ENCODE results near the gene C6orf136.

- no peak for TF ChIP-seq EP300 (IDR thresholded peaks at IDR 0.05)
- TF ChIP-seq, protein P1, sequence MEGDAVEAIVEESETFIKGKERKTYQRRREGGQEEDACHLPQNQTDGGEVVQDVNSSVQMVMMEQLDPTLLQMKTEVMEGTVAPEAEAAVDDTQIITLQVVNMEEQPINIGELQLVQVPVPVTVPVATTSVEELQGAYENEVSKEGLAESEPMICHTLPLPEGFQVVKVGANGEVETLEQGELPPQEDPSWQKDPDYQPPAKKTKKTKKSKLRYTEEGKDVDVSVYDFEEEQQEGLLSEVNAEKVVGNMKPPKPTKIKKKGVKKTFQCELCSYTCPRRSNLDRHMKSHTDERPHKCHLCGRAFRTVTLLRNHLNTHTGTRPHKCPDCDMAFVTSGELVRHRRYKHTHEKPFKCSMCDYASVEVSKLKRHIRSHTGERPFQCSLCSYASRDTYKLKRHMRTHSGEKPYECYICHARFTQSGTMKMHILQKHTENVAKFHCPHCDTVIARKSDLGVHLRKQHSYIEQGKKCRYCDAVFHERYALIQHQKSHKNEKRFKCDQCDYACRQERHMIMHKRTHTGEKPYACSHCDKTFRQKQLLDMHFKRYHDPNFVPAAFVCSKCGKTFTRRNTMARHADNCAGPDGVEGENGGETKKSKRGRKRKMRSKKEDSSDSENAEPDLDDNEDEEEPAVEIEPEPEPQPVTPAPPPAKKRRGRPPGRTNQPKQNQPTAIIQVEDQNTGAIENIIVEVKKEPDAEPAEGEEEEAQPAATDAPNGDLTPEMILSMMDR (IDR thresholded peaks at IDR 0.05) = no peak
These were observed 35.6 kb upstream of the C6orf136 start for GRCh38 chr6:30611150-30611855.
